GM19193 (cell line): Measurements from ENCODE around the gene ITGBL1.

Experiments used
- POLR2A ChIP-seq: IDR thresholded peaks from 4 replicates; pipeline ENCODE4 v1.6.1; 2011; ENCODE audit not compliant: insufficient read depth, insufficient read length; ENCODE audit errors: extremely low read depth

Gene ITGBL1

GRCh38 chr13:101515504-101515903, 63.0 kb downstream of the ITGBL1 start:
- TF ChIP-seq POLR2A: no peak

GRCh38 chr13:101516262-101516661, 63.8 kb downstream of the ITGBL1 start:
- TF ChIP-seq POLR2A: no peak

GRCh38 chr13:101520672-101521071, 68.2 kb downstream of the ITGBL1 start:
- TF ChIP-seq POLR2A: no peak

- no peak for TF ChIP-seq POLR2A
These were observed 68.9 kb downstream of the ITGBL1 start for GRCh38 chr13:101521371-101521770.

- TF ChIP-seq POLR2A: no peak
These were observed 70.1 kb downstream of the ITGBL1 start for GRCh38 chr13:101522607-101523006.

GRCh38 chr13:101523154-101524131, 71.0 kb downstream of the ITGBL1 start:
- TF ChIP-seq POLR2A: no peak

GRCh38 chr13:101527130-101527529, 74.7 kb downstream of the ITGBL1 start:
- TF ChIP-seq POLR2A: no peak

GRCh38 chr13:101529422-101529821, 76.9 kb downstream of the ITGBL1 start:
- TF ChIP-seq POLR2A: no peak

- no peak for TF ChIP-seq POLR2A
These were observed 77.8 kb downstream of the ITGBL1 start for GRCh38 chr13:101530293-101530692.

GRCh38 chr13:101535192-101535746, 82.8 kb downstream of the ITGBL1 start:
- no peak for TF ChIP-seq POLR2A

GRCh38 chr13:101536079-101536478, 83.6 kb downstream of the ITGBL1 start:
- no peak for TF ChIP-seq POLR2A

GRCh38 chr13:101544979-101545378, 92.5 kb downstream of the ITGBL1 start:
- no peak for TF ChIP-seq POLR2A

- no peak for TF ChIP-seq POLR2A
These were observed 93.0 kb downstream of the ITGBL1 start for GRCh38 chr13:101545521-101545920.

- TF ChIP-seq POLR2A: no peak
These were observed 99.8 kb downstream of the ITGBL1 start for GRCh38 chr13:101552286-101552685.

GRCh38 chr13:101552786-101553185, 100.3 kb downstream of the ITGBL1 start:
- TF ChIP-seq POLR2A: no peak
